ENCODE measurements around the gene LPCAT3.

- no peak for TF ChIP-seq POLR2A (IDR thresholded peaks at IDR 0.05; ENCODE audit: borderline replicate concordance, extremely low read depth, insufficient read depth, insufficient read length)
- TF ChIP-seq EZH2 (IDR thresholded peaks at IDR 0.05): no peak
- no peak for TF ChIP-seq ZNF274 (IDR thresholded peaks at IDR 0.05; ENCODE audit: low read depth, low read length)
- no peak for TF ChIP-seq CTCF (IDR thresholded peaks at IDR 0.05 in 2 of 3, conservative IDR thresholded peaks at IDR 0.05 in 1 of 3; ENCODE audit: borderline replicate concordance in 1 of 3, insufficient read depth in 1 of 3, low read depth in 2 of 3, low read length in 2 of 3)
- no peak for TF ChIP-seq YY1 (IDR thresholded peaks at IDR 0.05; ENCODE audit: extremely low read depth, insufficient replicate concordance, low read depth, low read length)
- TF ChIP-seq MAX (IDR thresholded peaks at IDR 0.05): no peak
- no peak for TF ChIP-seq JUND (IDR thresholded peaks at IDR 0.05)
- TF ChIP-seq SRF (IDR thresholded peaks at IDR 0.05; ENCODE audit: low read depth): no peak
- TF ChIP-seq POLR2AphosphoS5 (IDR thresholded peaks at IDR 0.05; ENCODE audit: low read depth, low read length): no peak
Measured at GRCh38 chr12:7058163-7058845, 40.0 kb upstream of the LPCAT3 start.

Measured in HCT116 (cell line).